Measurements from ENCODE around the gene CWC22.
"Not testable (repeated sequence)": the region's sequence is repeated elsewhere in the genome, so short reads cannot be mapped to it uniquely, and the experiment has no call there.

DNA sequence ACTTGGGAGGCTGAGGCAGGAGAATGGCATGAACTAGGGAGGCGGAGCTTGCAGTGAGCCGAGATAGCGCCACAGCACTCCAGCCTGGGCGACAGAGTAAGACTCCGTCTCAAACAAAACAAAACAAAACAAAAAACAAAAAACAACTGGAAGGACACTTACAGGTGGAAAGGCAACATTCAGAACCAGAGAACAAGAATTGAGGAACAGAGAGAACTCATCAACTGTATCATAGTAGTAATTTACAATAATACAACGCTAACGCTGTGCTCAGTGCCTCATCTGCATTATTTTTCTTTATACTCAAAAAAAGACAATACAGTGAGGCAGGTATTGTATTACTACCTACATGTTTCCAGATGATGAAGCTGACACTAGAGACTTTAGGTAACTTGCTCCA lies 1.6 kb downstream of the CWC22 start:
- TF ChIP-seq, protein P1, sequence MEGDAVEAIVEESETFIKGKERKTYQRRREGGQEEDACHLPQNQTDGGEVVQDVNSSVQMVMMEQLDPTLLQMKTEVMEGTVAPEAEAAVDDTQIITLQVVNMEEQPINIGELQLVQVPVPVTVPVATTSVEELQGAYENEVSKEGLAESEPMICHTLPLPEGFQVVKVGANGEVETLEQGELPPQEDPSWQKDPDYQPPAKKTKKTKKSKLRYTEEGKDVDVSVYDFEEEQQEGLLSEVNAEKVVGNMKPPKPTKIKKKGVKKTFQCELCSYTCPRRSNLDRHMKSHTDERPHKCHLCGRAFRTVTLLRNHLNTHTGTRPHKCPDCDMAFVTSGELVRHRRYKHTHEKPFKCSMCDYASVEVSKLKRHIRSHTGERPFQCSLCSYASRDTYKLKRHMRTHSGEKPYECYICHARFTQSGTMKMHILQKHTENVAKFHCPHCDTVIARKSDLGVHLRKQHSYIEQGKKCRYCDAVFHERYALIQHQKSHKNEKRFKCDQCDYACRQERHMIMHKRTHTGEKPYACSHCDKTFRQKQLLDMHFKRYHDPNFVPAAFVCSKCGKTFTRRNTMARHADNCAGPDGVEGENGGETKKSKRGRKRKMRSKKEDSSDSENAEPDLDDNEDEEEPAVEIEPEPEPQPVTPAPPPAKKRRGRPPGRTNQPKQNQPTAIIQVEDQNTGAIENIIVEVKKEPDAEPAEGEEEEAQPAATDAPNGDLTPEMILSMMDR (conservative IDR thresholded peaks at IDR 0.05 in 1 of 2, IDR thresholded peaks at IDR 0.05 in 1 of 2; ENCODE audit: low read depth in 1 of 2, low read length in 2 of 2) = not testable (repeated sequence)
- TF ChIP-seq EZH2 (IDR thresholded peaks at IDR 0.05; ENCODE audit: low read length, missing control alignments) = not testable (repeated sequence)

Measured in fibroblast of lung (primary cell).